ENCODE data around the gene ZNF700. TPM values are rescaled to one million over a fixed set of nuclear protein-coding genes. Genes with fewer than 3 reads are reported as not detected.
"Not testable (repeated sequence)": the region's sequence is repeated elsewhere in the genome, so short reads cannot be mapped to it uniquely, and the experiment has no call there.

ZNF700 gene
- total RNA-seq, 6 experiments from 2014 or later = 5.1 to 7.6 (median 5.5) TPM

GRCh38 chr19:11941361-11941887 is 16.5 kb downstream of the ZNF700 start:
- DNase-seq, H3K4me3 ChIP-seq: not testable (repeated sequence)
- 100% methylated on average over 5 of the region's 29 CpGs for WGBS (ENCODE audit: insufficient coverage, low coverage, low lambda C conversion rate, missing lambda C conversion rate)

GRCh38 chr19:11942008-11942842 is 17.3 kb downstream of the ZNF700 start:
- no peaks in the 10 kb centered on the region for H3K27me3 ChIP-seq
- no peak for TF ChIP-seq POLR2A (IDR thresholded peaks at IDR 0.05)
- TF ChIP-seq CTCF (IDR thresholded peaks at IDR 0.05) = no peak
- H3K9me3 ChIP-seq = peaks cover 4 to 46% (median 17%) of the 10 kb centered on the region in 4 donors
- DNase-seq (no peak), ATAC-seq (no peak)
- intact Hi-C loops (cut with DNase I) = no loop called here
- peaks cover 0 to 38% (median 4%) of the 10 kb centered on the region in 4 donors for H3K36me3 ChIP-seq
- 98% methylated on average over 4 of the region's 10 CpGs for WGBS (ENCODE audit: insufficient coverage, low coverage, low lambda C conversion rate, missing lambda C conversion rate)
- no peaks in the 10 kb centered on the region for H3K4me1 ChIP-seq
- H3K4me3 ChIP-seq = no peak overlapping the region
- H3K27ac ChIP-seq = no peak overlapping the region

More at GRCh38 chr19:11941361-11941887, 16.5 kb downstream of the ZNF700 start:
- intact Hi-C loops (cut with DNase I); H3K27me3 ChIP-seq; ATAC-seq; H3K27ac ChIP-seq; H3K4me1 ChIP-seq: not testable (repeated sequence)
- Histone ChIP-seq H3K9me3 (peaks cover 4 to 40% (median 16%) of the 10 kb centered on the region in 4 donors), H3K36me3 (peaks cover 0 to 35% (median 0%) of the 10 kb centered on the region in 4 donors)

GRCh38 chr19:11942843-11943108 is 17.9 kb downstream of the ZNF700 start:
- no peak for ATAC-seq
- H3K27ac ChIP-seq = no peak overlapping the region

GRCh38 chr19:11944656-11945055 is 19.7 kb downstream of the ZNF700 start:
- peaks cover 4 to 62% (median 26%) of the 10 kb centered on the region in 4 donors for H3K9me3 ChIP-seq
- H3K36me3 ChIP-seq = peaks cover 0 to 58% (median 18%) of the 10 kb centered on the region in 4 donors
- H3K27ac ChIP-seq = no peak overlapping the region
- ATAC-seq (no peak), DNase-seq (no peak)
- H3K4me1 ChIP-seq = no peaks in the 10 kb centered on the region
- TF ChIP-seq CTCF (IDR thresholded peaks at IDR 0.05) (no peak), POLR2A (IDR thresholded peaks at IDR 0.05) (no peak)
- no peaks in the 10 kb centered on the region for H3K27me3 ChIP-seq
- H3K4me3 ChIP-seq = no peak overlapping the region
- 100% methylated on average over 2 of the region's 4 CpGs for WGBS (ENCODE audit: insufficient coverage, low coverage, low lambda C conversion rate, missing lambda C conversion rate)
- intact Hi-C loops (cut with DNase I) = no loop called here

More at GRCh38 chr19:11942843-11943108, 17.9 kb downstream of the ZNF700 start:
- H3K4me1 ChIP-seq = no peaks in the 10 kb centered on the region
- TF ChIP-seq CTCF (IDR thresholded peaks at IDR 0.05) (no peak), POLR2A (IDR thresholded peaks at IDR 0.05) (no peak)
- DNase-seq = no peak
- H3K4me3 ChIP-seq = no peak overlapping the region
- H3K27me3 ChIP-seq = no peaks in the 10 kb centered on the region
- H3K9me3 ChIP-seq = peaks cover 4 to 49% (median 19%) of the 10 kb centered on the region in 4 donors
- H3K36me3 ChIP-seq = peaks cover 0 to 43% (median 10%) of the 10 kb centered on the region in 4 donors
- intact Hi-C loops (cut with DNase I) = no loop called here

GRCh38 chr19:11948646-11949045 is 23.7 kb downstream of the ZNF700 start:
- no peaks in the 10 kb centered on the region for H3K27me3 ChIP-seq
- DNase-seq (no peak), ATAC-seq (no peak)
- peaks cover 12 to 76% (median 44%) of the 10 kb centered on the region in 4 donors for H3K9me3 ChIP-seq
- intact Hi-C loops (cut with DNase I) = no loop called here
- no peak overlapping the region for H3K4me3 ChIP-seq
- peaks cover 0 to 40% (median 18%) of the 10 kb centered on the region in 4 donors for H3K36me3 ChIP-seq
- WGBS (ENCODE audit: insufficient coverage, low coverage, low lambda C conversion rate, missing lambda C conversion rate) = 98% methylated on average over 3 of the region's 3 CpGs
- TF ChIP-seq CTCF (IDR thresholded peaks at IDR 0.05) (no peak), POLR2A (IDR thresholded peaks at IDR 0.05) (no peak)
- no peak overlapping the region for H3K27ac ChIP-seq
- H3K4me1 ChIP-seq = no peaks in the 10 kb centered on the region
